ENCODE measurements around the gene EDC3.
"Not testable (repeated sequence)": the region's sequence is repeated elsewhere in the genome, so short reads cannot be mapped to it uniquely, and the experiment has no call there.

DNA sequence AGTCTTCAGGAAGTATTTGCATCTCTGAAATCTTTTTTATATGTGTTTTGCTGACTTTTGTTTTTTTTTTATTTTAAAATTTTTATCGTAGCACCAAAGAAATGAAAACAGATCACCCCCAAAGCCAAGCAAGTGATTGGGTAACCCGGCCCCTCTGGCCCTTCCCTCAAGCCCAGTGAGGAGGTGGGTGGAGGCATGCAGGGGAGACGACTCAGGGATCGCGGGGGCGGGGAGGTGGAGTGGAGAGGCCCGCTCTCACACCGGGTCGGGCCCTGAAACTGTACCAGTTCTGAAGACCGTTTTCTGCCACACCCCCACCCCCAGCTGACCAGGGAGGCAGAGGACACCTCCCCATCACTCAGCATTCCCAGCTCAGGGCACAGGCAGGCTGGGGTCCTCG is 99.1 kb downstream of the EDC3 start:
- TF ChIP-seq EZH2phosphoT487 (IDR thresholded peaks at IDR 0.05; ENCODE audit: borderline replicate concordance); YY1 (IDR thresholded peaks at IDR 0.05; ENCODE audit: extremely low read depth, insufficient replicate concordance, low read depth, low read length); SIN3A (IDR thresholded peaks at IDR 0.05; ENCODE audit: low read depth); CTCF (IDR thresholded peaks at IDR 0.05 in 2 of 3, conservative IDR thresholded peaks at IDR 0.05 in 1 of 3; ENCODE audit: borderline replicate concordance in 1 of 3, insufficient read depth in 1 of 3, low read depth in 2 of 3, low read length in 2 of 3); CBX3 (IDR thresholded peaks at IDR 0.05; ENCODE audit: low read depth); SP1 (IDR thresholded peaks at IDR 0.05; ENCODE audit: low read depth); POLR2AphosphoS5 (IDR thresholded peaks at IDR 0.05; ENCODE audit: low read depth, low read length); RAD21 (IDR thresholded peaks at IDR 0.05; ENCODE audit: low read depth); FOSL1 (IDR thresholded peaks at IDR 0.05; ENCODE audit: low read depth); REST (IDR thresholded peaks at IDR 0.05; ENCODE audit: low read depth); POLR2A (IDR thresholded peaks at IDR 0.05; ENCODE audit: borderline replicate concordance, extremely low read depth, insufficient read depth, insufficient read length); EZH2 (IDR thresholded peaks at IDR 0.05): not testable (repeated sequence)
